HG02970 (cell line): ENCODE measurements around the gene TBCC.
A peak's percentile ranks its signal among the peaks of the same experiment; 100 is the strongest.

ENCODE experiments used
- ATAC-seq: cut with Tn5 transposase; IDR thresholded peaks from one replicate; pipeline ENCODE4 v1.9.1; 2021; ENCODE audit warnings: mild to moderate bottlenecking, moderate library complexity, moderate number of reproducible peaks; ENCODE audit not compliant: unreplicated experiment, low FRiP score

The TBCC gene

DNA sequence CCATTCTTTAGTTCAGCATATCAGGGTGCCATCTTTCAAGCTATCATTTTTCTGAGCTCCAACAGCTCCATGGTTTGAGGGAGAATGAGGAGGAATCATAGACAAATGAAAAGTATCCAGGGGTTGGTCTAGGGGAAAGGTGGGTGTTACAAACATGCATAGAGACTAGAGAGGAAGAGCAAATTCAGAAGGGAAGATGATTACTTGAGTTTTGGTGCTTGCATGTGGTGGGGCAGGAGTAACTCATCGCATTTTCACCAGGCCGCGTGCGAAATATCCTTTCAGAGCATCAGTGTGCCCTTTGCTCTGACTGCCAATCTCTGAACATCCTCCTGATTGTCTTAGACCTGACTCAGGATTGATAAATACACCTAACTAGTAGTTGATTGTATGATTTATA is 28.3 kb upstream of the TBCC start:
- ATAC-seq: no peak

DNA sequence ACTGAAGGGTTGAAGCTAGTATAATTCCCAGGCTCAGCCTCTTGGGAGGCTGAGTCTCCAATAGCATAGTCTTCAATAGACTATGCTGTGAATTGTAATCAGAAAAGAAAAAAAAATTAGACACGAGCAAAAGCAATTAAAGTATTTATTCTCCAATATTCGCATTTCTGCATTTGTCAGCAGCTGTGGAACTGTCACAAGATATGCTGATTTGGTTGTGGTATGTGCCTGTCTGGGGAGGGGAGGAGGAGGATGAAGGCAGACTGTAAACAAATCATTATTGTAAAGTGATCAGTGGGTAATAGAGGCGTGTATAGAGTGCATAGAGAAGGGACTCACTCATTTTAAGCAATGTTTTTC is 25.8 kb upstream of the TBCC start:
- ATAC-seq: no peak

DNA sequence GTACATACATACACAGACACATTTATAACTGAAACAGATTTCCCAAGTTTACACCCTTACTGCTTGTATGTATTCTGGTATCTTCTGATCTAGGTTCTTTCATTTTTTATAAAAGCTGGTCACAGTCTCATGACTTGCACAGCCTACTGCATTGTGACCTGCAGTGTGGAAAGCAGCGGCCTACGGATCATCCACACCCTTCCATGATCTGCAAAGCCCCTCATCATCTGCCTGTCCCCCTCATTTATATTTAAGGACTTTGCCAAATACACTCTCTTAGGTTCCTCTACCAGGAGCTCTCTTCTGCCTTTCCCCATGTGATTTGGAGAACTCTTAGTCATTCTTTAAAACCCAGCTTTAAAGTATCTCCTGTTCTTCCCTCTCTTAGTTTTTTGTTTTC is 23.9 kb upstream of the TBCC start:
- no peak for ATAC-seq

DNA sequence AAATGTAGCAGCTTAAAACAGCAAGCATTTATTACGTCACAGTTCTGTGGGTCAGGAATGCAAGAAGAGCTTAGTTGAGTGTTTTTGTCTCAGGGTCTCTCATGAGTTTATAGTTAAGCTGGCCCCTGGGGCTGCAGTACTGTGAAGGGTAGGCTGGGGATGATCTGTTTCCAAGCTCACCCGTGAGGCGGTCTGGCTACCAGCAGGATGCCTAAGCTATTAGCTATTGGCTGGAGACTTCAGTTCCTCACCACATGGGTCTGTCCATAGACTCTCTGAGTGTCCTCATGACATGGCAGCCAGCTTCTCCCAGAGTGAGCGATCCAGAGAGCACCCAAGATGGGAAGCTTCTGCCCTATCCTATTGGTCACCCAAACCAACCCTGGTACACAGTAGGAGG is 23.1 kb upstream of the TBCC start:
- ATAC-seq: no peak

DNA sequence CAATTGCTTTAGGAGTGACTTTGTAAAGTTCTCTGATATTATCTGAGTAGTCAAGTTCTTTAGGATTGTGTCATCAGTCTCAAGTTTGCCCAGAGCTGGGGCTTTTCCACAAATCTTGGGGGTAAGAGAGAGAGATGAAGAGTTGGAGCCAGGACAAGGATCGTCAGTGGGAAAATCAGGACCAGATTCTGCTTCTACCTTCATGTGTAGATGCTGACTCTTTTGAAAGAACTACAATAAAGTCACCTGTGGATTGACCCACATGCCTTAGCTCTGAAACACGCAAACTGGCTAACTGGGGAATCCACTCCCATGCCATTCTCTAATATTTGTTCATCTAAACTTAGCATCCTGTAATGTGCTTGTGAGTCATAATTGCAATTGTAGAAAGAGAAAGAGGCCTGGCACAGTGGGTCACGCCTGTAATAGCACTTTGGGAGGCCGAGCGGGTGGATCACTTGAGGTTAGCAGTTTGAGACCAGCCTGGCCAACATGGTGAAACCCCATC is 20.3 kb upstream of the TBCC start:
- ATAC-seq: no peak

DNA sequence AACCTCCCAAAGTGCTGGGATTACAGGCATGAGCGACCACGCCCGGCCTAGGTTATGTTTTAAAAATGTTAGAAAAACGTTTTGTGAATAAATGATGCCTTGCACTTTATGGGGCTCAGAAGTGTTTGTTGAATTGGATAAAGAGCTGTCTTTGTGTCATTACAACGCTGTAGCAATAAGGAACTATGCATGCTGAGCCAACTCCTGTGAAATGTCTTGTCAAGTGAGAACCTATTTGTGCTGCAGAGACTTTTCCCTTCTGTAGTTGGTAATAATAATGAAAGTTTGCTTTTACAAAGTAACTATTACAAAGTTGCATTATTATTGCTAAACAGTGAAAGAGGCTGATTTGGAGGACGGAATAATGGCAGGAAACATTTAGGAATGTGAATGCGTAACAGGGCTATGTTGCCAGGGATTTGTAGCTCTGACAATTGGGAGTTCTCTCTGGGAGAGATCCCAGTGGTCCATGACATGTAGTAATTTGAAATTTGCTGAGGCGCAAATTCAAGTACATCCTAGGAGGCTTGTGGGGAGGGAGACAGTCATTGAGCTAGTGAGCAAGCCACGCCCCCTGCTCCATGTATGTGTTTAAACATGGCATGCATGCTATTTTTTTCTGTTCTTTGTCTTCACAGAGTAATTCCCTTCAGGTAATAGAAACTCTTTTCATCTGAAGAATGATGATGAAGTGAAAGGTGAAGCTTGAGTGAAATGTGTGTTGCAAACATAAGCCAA is 19.2 kb upstream of the TBCC start:
- ATAC-seq: no peak

DNA sequence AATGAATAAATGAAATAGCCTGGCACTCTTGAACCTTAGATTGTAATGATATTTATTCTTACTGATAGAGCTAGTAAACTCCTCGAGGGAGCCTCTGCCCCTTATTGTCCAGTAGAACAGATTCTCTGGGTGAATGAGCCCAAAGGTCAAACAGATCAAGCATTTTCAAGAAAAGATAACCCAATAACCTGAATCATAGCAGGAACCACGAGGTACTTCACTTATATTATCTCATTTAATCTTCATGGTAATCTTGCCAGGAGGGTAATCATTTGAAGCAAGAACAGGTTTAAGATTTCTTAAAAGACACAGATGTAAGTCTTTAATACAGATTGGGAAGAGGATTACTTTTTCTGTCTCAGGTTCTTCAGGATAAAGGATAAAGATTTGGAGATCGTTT is 17.0 kb upstream of the TBCC start:
- no peak for ATAC-seq

DNA sequence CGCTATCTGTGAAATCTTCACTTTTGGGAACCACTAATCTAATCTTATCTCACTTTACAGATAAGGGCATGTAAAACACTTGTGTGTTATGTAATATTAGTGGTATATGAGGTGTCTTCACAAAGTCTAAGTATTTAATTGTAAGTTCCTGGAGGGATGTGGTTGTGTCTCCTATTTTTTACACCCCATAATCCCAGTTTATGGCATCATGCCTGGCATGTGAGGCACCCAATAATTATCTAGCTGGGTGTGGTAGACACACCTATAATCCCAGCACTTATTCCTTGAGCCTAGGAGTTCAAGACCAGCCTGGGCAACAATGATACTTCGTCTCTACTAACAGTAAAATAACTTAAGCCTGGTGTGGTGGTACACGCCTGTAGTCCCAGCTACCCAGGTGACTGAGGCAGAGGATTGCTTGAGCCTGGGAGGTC is 16.5 kb upstream of the TBCC start:
- no peak for ATAC-seq

DNA sequence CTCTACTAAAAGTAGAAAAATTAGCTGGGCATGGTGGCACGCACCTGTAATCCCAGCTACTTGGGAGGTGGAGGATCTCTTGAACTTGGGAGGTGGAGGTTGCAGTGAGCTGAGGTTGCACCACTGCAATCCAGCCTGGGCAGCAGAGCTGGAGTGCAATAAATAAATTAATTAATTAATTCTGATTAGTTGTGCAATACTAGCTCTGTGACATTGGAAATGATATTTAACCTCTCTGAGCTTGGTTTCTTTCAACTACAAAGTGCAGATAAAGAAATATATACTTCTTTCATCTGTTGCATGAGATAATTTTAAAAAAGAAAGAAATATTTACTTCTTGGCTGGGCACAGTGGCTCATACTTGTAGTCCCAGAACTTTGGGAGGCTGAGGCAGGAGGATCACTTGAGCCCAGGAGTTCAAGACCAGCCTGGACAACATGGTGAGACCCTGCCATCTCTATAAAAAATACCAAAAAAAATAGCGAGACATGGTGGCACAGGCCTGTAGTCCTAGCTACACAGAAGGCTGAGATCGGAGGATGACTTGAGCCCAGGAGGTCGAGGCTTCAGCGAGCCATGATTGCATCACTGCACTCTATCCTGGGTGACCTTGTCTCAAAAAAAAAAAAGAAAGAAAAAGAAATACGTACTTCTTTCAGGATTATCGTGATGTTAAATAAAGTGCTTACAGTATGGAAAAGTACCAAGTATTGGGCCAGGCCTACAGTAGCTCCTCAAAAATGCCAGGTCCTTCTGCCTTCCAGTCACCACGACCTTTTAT is 15.6 kb upstream of the TBCC start:
- ATAC-seq: no peak

DNA sequence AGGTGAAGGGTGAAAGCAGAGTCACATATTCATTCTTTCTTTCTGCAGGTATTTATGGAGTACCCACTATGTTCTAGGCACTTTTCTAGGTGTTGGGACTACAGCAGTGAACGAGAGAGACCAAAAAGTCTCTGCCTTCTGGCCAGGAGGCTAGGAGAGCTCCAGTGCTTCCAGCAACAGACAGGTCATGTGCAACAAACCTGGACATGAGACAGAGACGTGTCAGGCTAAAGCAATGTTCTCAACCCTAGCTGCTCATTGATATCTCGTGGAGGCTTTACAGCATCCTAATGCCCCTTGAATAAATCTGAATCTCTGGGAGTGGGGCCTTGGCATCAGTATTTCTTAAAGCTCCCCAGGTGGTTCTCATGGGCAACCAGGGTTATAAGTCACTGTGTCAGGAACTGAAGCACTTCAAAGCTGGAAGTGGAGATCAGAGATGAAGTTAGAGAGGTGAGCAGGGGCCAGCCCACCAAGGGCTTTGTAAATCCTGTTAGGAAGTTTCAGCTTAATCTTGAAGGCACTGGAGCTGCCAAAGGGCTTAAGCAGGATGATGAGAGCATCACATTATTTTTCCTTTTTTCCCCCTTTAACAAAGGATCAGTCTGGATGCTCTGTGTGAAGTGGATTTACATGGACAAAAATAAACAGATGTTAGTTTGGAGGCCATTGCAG is 13.0 kb upstream of the TBCC start:
- no peak for ATAC-seq

DNA sequence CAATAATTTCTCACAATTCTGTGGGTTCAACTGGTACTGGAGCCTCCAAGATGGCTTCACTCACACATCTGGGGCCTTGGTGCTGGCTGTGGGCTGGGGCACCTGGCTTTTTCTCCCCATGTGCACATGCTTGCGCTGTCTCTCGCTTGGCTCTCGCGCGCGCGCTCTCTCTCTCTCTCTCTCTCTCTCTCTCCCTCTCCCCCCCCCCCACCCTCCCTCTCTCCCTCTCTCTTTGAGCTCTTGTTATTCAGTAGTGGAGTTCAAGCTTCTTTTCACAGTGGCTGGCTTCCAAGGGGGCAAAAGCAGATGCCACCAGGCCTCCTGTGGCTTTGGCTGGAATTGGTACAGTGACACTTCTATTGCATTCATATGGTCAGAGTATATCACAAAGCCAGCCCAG is 10.8 kb upstream of the TBCC start:
- ATAC-seq: no peak

DNA sequence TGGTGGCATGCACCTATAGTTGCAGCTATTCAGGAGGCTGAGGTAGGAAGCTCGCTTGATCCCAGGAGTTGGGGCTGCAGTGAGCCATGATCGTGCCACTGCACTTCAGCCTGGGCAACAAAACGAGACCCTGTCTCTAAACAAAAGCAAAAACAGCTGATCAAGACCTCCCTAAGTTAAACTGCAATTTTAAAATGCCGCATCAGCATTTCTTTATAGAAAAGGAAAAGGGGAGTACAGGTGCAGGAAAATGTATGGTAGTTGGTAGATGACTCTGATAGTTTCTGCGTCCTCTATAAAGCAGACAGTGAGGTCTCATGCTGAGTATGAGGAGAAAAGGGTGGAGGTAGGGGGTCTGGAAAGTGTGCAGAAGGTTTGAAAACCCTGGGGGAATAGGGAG is 8.9 kb upstream of the TBCC start:
- ATAC-seq: no peak

DNA sequence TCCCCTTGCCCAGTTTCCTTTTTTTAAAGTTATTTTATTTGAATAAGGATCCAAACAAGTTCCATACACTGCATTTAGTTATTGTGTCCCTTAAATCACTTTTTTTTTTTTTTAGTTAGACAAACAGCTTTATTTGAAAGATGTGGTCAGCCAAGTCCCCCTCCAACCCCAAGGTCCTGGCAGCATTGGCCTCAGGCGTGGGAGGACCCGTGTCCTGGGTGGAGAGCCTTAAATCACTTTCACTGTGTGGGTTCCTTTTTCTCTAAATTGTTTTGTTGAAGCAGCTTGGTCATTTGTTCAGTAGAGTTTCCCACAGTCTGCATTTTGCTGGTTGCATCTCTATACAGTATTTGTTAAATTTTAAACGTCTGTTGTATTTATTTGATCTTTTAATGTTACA is 5.2 kb upstream of the TBCC start:
- ATAC-seq: no peak

DNA sequence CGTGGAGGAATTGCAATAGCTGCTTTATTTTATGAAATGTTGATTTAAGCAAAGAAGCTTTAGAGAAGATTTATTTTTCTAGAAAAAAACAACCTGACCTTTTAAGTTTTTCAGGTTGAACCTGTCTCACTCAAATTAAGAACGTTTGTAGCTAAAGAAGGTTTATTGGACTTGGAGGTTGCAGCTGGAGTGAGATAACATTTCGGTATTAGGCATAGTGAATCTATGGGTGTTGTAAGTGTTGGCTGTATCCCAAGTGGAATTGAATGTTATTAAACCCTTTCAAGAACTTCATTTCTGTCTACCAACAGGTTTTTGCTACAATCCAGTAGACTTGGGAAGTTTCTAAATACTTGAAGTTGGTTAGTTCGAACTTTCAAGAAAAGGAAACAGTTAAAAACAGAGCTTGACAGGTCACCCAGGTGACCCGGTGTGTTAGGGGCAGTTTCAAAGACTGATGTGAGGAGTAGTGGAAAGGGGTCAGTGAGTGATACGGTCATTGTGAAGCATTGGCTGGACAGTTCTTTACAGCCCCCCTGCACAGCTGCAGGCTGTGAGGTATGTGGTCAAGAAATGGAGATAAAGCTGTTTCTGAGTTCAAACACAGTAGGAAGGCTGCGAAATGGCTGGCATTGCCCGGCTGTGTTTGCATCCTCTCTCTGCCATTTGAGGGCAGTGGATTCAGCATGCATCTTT is 2.4 kb upstream of the TBCC start:
- ATAC-seq: no peak

DNA sequence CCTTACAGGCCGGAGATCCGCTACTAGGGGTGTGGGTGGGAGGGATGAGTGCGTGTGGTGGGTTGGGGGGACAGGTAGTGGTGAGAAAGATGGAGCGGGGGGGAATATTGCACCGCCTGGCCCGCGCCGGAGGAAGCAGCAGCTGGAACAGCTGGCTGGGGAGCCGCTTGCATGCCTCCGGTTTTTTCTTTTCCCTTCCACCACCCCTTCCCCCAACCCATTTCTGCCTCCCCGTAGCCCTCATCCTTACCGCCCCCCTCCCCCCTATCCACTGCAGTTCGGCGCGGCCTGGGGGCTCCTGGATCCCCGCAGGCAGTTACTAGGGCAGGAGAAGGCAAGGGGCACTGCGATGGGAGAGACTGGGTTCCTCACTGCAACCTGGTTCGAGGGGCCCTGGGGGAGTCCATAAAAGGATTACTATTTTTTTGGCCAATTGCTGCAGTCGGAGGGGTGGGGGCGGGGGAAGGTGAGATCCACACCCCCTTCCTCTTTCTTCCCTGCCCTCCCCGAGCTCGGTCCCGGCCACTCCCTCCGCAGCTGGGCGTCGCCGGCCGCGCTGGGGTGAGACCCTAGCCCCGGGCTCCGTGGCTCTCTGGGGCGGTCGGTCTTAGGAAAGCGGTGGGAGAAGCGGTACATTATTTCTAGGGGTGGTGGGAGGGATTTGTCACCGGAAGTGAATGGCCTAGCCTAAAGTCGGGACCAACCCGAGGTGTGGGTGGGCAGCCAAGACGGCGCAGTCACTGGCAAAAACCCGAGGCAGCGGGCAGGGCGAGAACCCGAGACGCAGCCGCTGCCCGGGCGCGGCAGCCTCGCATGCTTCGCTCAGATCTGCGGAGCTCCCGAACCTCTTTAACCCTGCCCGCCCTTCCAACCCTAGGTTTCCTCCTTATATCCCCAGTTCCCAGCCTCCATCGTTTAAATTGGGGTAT is 824 bp upstream of the TBCC start:
- ATAC-seq: peak; percentile 49

DNA sequence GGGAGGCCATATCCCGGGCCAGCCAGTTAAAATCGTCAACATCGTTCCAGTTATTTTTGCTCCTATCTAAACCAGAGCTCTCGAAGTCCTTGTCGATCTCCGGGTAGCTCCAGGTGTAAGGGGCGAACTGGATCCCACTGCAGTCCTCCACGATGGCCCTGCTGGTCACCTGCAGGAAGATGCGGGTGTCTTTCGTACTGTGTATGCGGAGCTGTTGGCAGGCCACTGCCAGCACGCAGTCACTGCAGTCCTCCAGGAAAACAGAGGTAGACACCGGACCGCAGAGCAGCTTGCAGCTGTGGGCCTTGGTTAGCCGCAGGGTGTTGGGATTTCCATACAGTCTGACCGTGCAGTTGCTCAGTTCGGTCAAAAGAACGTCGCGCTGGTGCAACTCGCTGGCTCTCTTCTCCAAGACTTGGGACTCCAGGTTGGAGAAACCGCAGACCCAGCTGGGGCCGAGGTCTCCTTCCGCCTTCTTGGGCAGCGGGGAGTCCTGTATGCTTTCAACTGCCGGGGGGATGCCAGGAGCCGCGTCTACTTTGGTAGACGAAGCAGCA is 742 bp downstream of the TBCC start:
- ATAC-seq: no peak

DNA sequence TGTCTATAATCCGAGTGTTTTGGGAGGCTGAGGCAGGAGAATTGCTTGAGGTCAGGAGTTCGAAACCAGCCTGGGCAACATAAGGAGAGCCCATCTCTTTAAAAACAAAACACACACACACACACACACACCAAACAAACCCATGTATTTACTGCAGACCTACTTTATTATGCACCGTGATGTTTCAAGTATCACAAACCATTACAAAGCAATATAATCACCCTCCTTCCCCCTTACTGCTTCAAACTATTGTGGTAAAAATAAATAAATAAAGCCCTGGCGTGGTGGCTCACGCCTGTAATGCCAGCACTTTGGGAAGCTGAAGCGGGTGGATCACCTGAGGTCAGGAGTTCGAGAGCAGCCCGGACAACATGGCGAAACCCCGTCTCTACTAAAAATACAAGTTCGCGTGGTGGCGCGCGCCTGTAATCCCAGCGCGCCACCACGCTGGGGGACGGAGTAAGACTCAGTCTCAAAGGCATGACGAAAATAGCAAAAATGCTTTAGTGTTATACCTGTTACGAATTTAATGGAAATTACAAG is 1.5 kb downstream of the TBCC start:
- ATAC-seq: no peak

DNA sequence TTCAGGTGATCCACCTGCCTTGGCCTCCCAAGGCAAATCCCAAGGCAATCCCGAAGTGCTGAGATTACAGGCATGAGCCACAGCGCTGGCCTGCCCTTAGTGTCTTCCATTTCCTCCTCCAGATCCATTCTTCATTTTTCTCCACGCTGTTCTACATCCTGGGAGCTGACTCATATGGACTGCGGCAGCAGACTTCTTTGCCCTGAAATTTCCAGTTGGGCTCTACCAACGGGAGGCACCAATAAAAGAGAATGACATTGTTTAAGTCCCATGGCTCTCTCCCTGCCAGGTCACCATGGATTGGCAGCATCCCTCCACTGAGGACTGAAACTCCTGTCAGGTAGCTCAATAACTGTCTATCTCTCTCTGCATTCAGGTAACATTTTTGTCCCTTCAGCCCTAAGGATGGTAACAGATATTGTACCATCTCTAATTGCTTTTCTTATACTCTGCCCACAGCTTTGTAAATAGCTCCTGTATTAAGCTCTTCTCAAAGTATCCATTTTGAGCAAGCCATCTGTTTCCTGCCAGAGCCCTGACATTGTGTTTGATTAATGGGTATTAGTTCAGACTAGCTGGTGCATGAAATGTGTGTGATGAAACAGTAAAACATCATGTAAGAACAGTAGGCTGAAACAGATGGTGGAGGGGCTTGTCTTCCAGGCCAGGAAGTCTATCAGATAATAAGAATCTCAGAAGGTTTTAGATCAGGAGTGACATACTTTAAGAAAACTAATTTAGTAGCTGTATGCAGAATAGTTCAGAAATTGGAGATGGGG is 3.6 kb downstream of the TBCC start:
- ATAC-seq: no peak
